Caco-2 (cell line): ENCODE results near the gene RAB36. TPM values are rescaled to one million over a fixed set of nuclear protein-coding genes. Genes with fewer than 3 reads are reported as not detected.

Source experiments
- BruUV-seq: library from RNA; stranded (reverse); fragments of 400-500 nt; replicated peaks from 2 replicates; lab custom pipeline; 2021; lab: Mats Ljungman, UMichigan
- CTCF ChIA-PET: fragments of 300-600 bp; sonication (Branson Sonifier 250); formaldehyde crosslinking; loops from one replicate; lab custom pipeline; 2022; ENCODE audit warnings: antibody characterized with exemption; lab: Charles Lee
- POLR2A ChIA-PET: fragments of 300-600 bp; sonication (Branson Sonifier 250); formaldehyde crosslinking; loops from one replicate; lab custom pipeline; 2022; ENCODE audit warnings: antibody characterized with exemption; lab: Charles Lee
- DNase-seq, 2 experiments: peaks; one replicate each; pipeline versions ENCODE4 v3.0.0 to v3.0.0-alpha.2; 2020 to 2022
- H3K27me3 ChIP-seq: replicated peaks from 2 replicates; pipeline ENCODE4 v1.6.0; 2011; ENCODE audit warnings: low read length; ENCODE audit not compliant: control insufficient read depth, insufficient read depth
- H3K36me3 ChIP-seq: 2 replicates; pipeline ENCODE4 v1.5.1; 2011; ENCODE audit warnings: low read length; ENCODE audit not compliant: control insufficient read depth, insufficient read depth
- H3K4me1 ChIP-seq: fragments of 250-450 bp; sonication (Bioruptor Pico); 2 replicates; pipeline ENCODE4 v1.5.1; 2020; ENCODE audit warnings: mild to moderate bottlenecking
- H3K4me3 ChIP-seq: 2 replicates; pipeline ENCODE4 v1.5.1; 2011; ENCODE audit warnings: low read depth, mild to moderate bottlenecking, control low read depth, low read length
- H3K9me3 ChIP-seq: fragments of 250-450 bp; sonication (Bioruptor Pico); 2 replicates; pipeline ENCODE4 v1.5.1; 2020; ENCODE audit warnings: mild to moderate bottlenecking, moderate library complexity
- H3K27ac Mint-ChIP-seq: one replicate; pipeline ENCODE4 v1.8.0; 2022; ENCODE audit warnings: mixed read lengths; ENCODE audit not compliant: unreplicated experiment
- H3K27me3 Mint-ChIP-seq: one replicate; pipeline ENCODE4 v1.8.0; 2022; ENCODE audit warnings: mixed read lengths; ENCODE audit not compliant: insufficient read depth, unreplicated experiment
- H3K36me3 Mint-ChIP-seq: one replicate; pipeline ENCODE4 v1.8.0; 2022; ENCODE audit warnings: mild to moderate bottlenecking, mixed read lengths; ENCODE audit not compliant: insufficient read depth, unreplicated experiment
- H3K4me1 Mint-ChIP-seq: one replicate; pipeline ENCODE4 v1.8.0; 2022; ENCODE audit warnings: low read depth, mixed read lengths; ENCODE audit not compliant: unreplicated experiment
- H3K4me3 Mint-ChIP-seq: one replicate; pipeline ENCODE4 v1.8.0; 2022; ENCODE audit warnings: mild to moderate bottlenecking, moderate library complexity, mixed read lengths; ENCODE audit not compliant: unreplicated experiment
- H3K9me3 Mint-ChIP-seq: one replicate; pipeline ENCODE4 v1.8.0; 2022; ENCODE audit warnings: mixed read lengths; ENCODE audit not compliant: unreplicated experiment
- intact Hi-C: fragments of 100-400 bp; cut with micrococcal nuclease; formaldehyde crosslinking; loops from one replicate; pipeline ENCODE4 v1.10.0; 2022; ENCODE audit not compliant: unreplicated experiment
- total RNA-seq: library from RNA; stranded (reverse); gene quantifications from 2 replicates; pipeline ENCODE4 v1.2.3, GENCODE V29; 2022
- TF ChIP-seq, protein P1 (sequence below), 2 experiments: fragments of 200-600 bp in 1 of 2; IDR thresholded peaks; 1 replicate in 1 of 2; 2 replicates in 1 of 2; pipeline versions ENCODE4 v1.5.1 to v1.8.0; 2011 to 2022; ENCODE audit warnings: antibody characterized with exemption in 1 of 2, control low read depth in 1 of 2, inconsistent platforms in 1 of 2, low read depth in 1 of 2, low read length in 1 of 2, mild to moderate bottlenecking in 1 of 2, moderate library complexity in 1 of 2; ENCODE audit not compliant: insufficient read depth in 1 of 2, severe bottlenecking in 1 of 2, unreplicated experiment in 1 of 2

Gene RAB36
- total RNA-seq, 1 experiment from 2014 or later = 0.52 TPM

DNA sequence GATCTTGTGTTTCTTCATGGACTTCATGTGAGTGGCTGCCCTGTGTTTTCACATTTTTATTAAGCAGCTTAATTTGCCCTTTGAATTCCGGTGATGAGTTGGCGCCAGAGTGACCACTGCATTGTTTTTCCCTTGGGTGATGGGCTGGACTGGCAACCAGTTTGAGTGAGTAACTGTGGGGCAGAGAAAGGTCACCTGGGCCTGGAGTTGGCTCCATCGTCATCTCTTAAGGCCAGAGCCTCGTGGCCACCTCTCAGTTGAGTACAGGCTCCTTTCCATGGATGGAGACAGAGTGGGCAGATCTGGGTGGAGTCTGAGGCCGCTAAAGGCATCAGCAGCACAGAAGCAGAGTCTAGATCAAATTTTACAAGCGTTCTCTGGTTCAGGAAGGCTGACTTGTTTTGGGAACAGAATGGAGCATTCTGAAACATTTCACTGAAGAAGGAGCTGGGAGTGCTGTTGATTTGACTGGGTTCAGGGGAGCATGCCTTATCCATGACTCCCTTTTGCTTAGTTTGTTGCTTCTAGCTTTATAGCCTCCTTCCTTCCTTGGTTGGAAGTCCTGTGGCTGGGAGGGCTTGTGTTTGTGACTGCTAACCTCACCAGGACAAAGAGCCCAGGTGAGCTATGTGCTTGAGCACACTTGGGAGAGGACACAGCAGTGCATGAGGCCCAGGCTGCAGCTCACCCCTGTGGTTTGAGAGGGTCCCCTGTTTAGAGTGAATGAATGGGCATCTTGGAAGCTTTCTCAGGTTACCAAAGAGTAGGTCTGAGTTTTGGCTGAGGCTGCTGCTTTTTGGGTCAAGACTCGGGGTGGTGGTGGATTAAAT, 42.8 kb downstream of the RAB36 start:
- intact Hi-C loops = no loop called here
- no peaks in the 10 kb centered on the region; the same call in 1 of the 2 replicates for H3K4me1 ChIP-seq
- no peak for DNase-seq
- H3K9me3 ChIP-seq = no peaks in the 10 kb centered on the region
- H3K9me3 Mint-ChIP-seq = no peaks in the 10 kb centered on the region
- TF ChIP-seq, protein P1, sequence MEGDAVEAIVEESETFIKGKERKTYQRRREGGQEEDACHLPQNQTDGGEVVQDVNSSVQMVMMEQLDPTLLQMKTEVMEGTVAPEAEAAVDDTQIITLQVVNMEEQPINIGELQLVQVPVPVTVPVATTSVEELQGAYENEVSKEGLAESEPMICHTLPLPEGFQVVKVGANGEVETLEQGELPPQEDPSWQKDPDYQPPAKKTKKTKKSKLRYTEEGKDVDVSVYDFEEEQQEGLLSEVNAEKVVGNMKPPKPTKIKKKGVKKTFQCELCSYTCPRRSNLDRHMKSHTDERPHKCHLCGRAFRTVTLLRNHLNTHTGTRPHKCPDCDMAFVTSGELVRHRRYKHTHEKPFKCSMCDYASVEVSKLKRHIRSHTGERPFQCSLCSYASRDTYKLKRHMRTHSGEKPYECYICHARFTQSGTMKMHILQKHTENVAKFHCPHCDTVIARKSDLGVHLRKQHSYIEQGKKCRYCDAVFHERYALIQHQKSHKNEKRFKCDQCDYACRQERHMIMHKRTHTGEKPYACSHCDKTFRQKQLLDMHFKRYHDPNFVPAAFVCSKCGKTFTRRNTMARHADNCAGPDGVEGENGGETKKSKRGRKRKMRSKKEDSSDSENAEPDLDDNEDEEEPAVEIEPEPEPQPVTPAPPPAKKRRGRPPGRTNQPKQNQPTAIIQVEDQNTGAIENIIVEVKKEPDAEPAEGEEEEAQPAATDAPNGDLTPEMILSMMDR (IDR thresholded peaks at IDR 0.05; ENCODE audit: insufficient read depth in 1 of 2, low read depth in 1 of 2, low read length in 1 of 2, severe bottlenecking in 1 of 2, unreplicated experiment in 1 of 2) = no peak
- H3K27me3 Mint-ChIP-seq = no peaks in the 10 kb centered on the region
- H3K27me3 ChIP-seq = no peaks in the 10 kb centered on the region
- H3K36me3 Mint-ChIP-seq = peaks cover 47% of the 10 kb centered on the region
- H3K4me3 Mint-ChIP-seq = no peak overlapping the region
- peaks cover 4% of the 10 kb centered on the region; the same call in 1 of the 2 replicates for H3K36me3 ChIP-seq
- no peak overlapping the region for H3K27ac Mint-ChIP-seq
- BruUV-seq = no TSS peak
- no peak overlapping the region for H3K4me3 ChIP-seq
- peaks cover 15% of the 10 kb centered on the region for H3K4me1 Mint-ChIP-seq
- ChIA-PET CTCF (no interaction called here), POLR2A (no interaction called here)

DNA sequence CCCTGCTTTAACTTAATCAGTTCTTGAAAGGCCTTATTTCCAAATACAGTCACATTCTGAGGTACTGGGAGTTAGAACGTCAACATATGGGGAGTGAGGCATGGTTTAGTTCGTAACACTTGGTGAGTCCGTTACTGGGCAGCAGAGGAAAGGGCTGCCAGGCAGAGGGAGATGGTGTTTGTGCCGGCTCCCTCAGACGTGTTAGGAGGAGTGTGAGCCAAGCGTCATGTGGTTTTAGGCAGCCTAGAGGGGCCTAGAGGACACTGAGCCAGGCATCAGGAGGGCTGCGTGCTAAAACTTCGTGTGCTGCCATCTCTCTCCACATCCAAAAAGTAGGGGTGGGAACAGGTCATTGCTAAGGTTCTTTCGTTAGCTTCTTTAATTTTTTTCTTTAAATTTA, 45.2 kb downstream of the RAB36 start:
- intact Hi-C loops = no loop called here
- no TSS peak for BruUV-seq
- Histone ChIP-seq H3K4me3 (no peak overlapping the region), H3K27me3 (no peaks in the 10 kb centered on the region), H3K36me3 (peaks cover 2% of the 10 kb centered on the region; the same call in 1 of the 2 replicates), H3K4me1 (no peaks in the 10 kb centered on the region), H3K9me3 (no peaks in the 10 kb centered on the region)
- H3K9me3 Mint-ChIP-seq = no peaks in the 10 kb centered on the region
- ChIA-PET POLR2A (no interaction called here), CTCF (no interaction called here)
- no peaks in the 10 kb centered on the region for H3K27me3 Mint-ChIP-seq
- H3K4me3 Mint-ChIP-seq = no peak overlapping the region
- peaks cover 16% of the 10 kb centered on the region for H3K4me1 Mint-ChIP-seq
- DNase-seq = no peak
- H3K27ac Mint-ChIP-seq = no peak overlapping the region
- H3K36me3 Mint-ChIP-seq = peaks cover 44% of the 10 kb centered on the region
- TF ChIP-seq, protein P1 (IDR thresholded peaks at IDR 0.05; ENCODE audit: insufficient read depth in 1 of 2, low read depth in 1 of 2, low read length in 1 of 2, severe bottlenecking in 1 of 2, unreplicated experiment in 1 of 2) = no peak

DNA sequence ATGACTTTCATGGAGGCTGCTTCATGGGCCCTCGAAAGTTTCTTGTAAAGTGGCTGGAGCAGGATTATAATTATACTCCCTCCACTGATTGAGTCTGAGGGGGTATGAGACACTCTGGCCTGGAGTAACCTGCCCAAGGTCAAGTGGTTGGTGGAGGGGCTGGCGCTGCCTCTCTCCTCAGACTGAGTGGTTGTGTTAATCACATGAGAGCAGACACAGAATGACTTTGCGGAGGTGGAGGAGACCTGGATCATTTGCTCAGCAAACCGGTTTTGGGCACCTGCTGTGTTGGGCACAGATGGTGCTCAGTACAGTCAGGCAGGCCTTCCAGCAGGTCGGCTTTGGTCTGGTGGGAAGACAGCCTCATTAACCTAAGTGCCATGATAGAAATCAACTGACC, 46.9 kb downstream of the RAB36 start:
- no peak for DNase-seq
- Histone ChIP-seq H3K36me3 (peaks cover 2% of the 10 kb centered on the region; the same call in 1 of the 2 replicates), H3K27me3 (no peaks in the 10 kb centered on the region), H3K4me3 (no peak overlapping the region), H3K9me3 (no peaks in the 10 kb centered on the region), H3K4me1 (no peaks in the 10 kb centered on the region)
- H3K9me3 Mint-ChIP-seq = no peaks in the 10 kb centered on the region
- no TSS peak for BruUV-seq
- peaks cover 32% of the 10 kb centered on the region for H3K36me3 Mint-ChIP-seq
- H3K27ac Mint-ChIP-seq = no peak overlapping the region
- intact Hi-C loops = no loop called here
- POLR2A ChIA-PET = no interaction called here
- TF ChIP-seq, protein P1 (IDR thresholded peaks at IDR 0.05; ENCODE audit: insufficient read depth in 1 of 2, low read depth in 1 of 2, low read length in 1 of 2, severe bottlenecking in 1 of 2, unreplicated experiment in 1 of 2) = no peak
- CTCF ChIA-PET = no interaction called here
- no peak overlapping the region for H3K4me3 Mint-ChIP-seq
- H3K27me3 Mint-ChIP-seq = no peaks in the 10 kb centered on the region
- H3K4me1 Mint-ChIP-seq = peaks cover 16% of the 10 kb centered on the region
